HL-60 (cell line): ENCODE measurements around the gene VARS1.
A peak's percentile ranks its signal among the peaks of the same experiment; 100 is the strongest.

ENCODE experiments used
- DNase-seq, 2 experiments: peaks; one replicate each; pipeline ENCODE4 v3.0.0-alpha.2; 2010 to 2020; ENCODE audit warnings: low read depth in 1 of 2, low spot score in 1 of 2
- H3K27ac ChIP-seq: fragments of 250-450 bp; sonication (Bioruptor Pico); replicated peaks from 2 replicates; pipeline ENCODE4 v1.5.1; 2020; ENCODE audit warnings: mild to moderate bottlenecking, moderate library complexity
- H3K27me3 ChIP-seq: fragments of 250-450 bp; sonication (Bioruptor Pico); 2 replicates; pipeline ENCODE4 v1.5.1; 2021; ENCODE audit warnings: mild to moderate bottlenecking, moderate library complexity; ENCODE audit not compliant: insufficient read depth, poor library complexity, severe bottlenecking
- H3K4me3 ChIP-seq: replicated peaks from 2 replicates; pipeline ENCODE4 v1.5.1; 2011; ENCODE audit warnings: mild to moderate bottlenecking, control low read depth, low read length; ENCODE audit not compliant: insufficient read depth
- GABPA ChIP-seq: IDR thresholded peaks from 2 replicates; pipeline ENCODE4 v1.6.1; 2012; ENCODE audit warnings: low read depth
- POLR2AphosphoS5 ChIP-seq: IDR thresholded peaks from 2 replicates; pipeline ENCODE4 v1.6.1; 2012; ENCODE audit warnings: low read depth
- SPI1 ChIP-seq: IDR thresholded peaks from 2 replicates; pipeline ENCODE4 v1.6.1; 2012; ENCODE audit warnings: low read depth, mild to moderate bottlenecking, borderline replicate concordance
- long read RNA-seq: library from polyadenylated mRNA; unstranded; transcript quantifications from one replicate; pipeline ENCODE4 v2.0.0, GENCODE V29; 2020
- TF ChIP-seq, protein P1 (sequence below): IDR thresholded peaks from 2 replicates; pipeline ENCODE4 v1.6.1; 2012; ENCODE audit warnings: low read depth; ENCODE audit not compliant: insufficient replicate concordance
- TF ChIP-seq, protein P2 (sequence below): IDR thresholded peaks from one replicate; pipeline ENCODE4 v1.5.1; 2011; ENCODE audit warnings: low read length, control low read depth, inconsistent platforms; ENCODE audit not compliant: insufficient read depth

The VARS1 gene
- long read RNA-seq, full-length matches to known transcripts: 11 of 150 reads
- long read RNA-seq, partial matches to known transcripts: 121 of 150 reads
- long read RNA-seq, other reads (novel, unspliced or antisense): 18 of 150 reads

DNA sequence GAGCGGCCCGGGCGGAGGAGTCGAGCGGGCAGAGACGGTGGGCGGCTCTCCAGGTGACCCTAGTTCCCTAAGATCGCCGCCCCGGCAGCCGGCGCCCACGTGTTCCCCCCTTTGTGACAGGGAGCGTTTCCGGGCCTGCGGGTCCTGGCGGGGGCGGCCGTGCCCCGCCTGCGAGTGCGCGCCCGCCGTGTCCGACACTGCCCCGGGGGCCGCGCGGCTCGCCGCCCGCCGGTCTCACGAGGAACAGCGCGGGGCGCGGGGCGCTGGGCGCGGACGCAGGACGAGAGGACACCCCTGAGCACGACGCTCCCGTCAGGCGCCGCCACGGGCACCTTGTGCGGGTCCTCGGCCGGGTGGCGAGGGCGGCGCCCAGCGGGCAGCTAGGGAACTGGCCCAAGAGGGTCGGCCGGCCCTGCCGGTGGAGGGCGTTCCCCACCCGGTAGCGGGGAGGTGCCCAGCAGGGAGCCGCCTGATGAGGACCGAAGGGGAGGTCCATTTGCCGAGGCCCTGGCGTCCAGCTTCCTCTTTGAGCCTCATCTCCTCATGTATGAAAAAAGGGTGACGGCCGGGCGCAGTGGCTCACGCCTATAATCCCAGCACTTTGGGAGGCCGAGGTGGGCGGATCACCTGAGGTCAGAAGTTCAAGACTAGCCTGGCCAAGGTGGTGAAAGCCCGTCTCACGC lies at the start of gene VARS1:
VARS1 (minus strand) TSS at position 137 of the 683 bp plus-strand sequence. CDS start 535 bp downstream, outside the sequence.
- H3K4me3 ChIP-seq: peak within 1 kb of the TSS; percentile 85
- peak; percentile 93 to 96 for DNase-seq
- TF ChIP-seq GABPA (no peak), POLR2AphosphoS5 (peak; percentile 28), SPI1 (peak; percentile 57; the same call in 1 of the 2 replicates)
- TF ChIP-seq, protein P1, sequence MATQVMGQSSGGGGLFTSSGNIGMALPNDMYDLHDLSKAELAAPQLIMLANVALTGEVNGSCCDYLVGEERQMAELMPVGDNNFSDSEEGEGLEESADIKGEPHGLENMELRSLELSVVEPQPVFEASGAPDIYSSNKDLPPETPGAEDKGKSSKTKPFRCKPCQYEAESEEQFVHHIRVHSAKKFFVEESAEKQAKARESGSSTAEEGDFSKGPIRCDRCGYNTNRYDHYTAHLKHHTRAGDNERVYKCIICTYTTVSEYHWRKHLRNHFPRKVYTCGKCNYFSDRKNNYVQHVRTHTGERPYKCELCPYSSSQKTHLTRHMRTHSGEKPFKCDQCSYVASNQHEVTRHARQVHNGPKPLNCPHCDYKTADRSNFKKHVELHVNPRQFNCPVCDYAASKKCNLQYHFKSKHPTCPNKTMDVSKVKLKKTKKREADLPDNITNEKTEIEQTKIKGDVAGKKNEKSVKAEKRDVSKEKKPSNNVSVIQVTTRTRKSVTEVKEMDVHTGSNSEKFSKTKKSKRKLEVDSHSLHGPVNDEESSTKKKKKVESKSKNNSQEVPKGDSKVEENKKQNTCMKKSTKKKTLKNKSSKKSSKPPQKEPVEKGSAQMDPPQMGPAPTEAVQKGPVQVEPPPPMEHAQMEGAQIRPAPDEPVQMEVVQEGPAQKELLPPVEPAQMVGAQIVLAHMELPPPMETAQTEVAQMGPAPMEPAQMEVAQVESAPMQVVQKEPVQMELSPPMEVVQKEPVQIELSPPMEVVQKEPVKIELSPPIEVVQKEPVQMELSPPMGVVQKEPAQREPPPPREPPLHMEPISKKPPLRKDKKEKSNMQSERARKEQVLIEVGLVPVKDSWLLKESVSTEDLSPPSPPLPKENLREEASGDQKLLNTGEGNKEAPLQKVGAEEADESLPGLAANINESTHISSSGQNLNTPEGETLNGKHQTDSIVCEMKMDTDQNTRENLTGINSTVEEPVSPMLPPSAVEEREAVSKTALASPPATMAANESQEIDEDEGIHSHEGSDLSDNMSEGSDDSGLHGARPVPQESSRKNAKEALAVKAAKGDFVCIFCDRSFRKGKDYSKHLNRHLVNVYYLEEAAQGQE: peak; percentile 21
- TF ChIP-seq, protein P2, sequence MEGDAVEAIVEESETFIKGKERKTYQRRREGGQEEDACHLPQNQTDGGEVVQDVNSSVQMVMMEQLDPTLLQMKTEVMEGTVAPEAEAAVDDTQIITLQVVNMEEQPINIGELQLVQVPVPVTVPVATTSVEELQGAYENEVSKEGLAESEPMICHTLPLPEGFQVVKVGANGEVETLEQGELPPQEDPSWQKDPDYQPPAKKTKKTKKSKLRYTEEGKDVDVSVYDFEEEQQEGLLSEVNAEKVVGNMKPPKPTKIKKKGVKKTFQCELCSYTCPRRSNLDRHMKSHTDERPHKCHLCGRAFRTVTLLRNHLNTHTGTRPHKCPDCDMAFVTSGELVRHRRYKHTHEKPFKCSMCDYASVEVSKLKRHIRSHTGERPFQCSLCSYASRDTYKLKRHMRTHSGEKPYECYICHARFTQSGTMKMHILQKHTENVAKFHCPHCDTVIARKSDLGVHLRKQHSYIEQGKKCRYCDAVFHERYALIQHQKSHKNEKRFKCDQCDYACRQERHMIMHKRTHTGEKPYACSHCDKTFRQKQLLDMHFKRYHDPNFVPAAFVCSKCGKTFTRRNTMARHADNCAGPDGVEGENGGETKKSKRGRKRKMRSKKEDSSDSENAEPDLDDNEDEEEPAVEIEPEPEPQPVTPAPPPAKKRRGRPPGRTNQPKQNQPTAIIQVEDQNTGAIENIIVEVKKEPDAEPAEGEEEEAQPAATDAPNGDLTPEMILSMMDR: peak; percentile 57
- H3K27me3 ChIP-seq: no peaks in the 10 kb centered on the region
- peak within 1 kb of the TSS; percentile 91 for H3K27ac ChIP-seq

DNA sequence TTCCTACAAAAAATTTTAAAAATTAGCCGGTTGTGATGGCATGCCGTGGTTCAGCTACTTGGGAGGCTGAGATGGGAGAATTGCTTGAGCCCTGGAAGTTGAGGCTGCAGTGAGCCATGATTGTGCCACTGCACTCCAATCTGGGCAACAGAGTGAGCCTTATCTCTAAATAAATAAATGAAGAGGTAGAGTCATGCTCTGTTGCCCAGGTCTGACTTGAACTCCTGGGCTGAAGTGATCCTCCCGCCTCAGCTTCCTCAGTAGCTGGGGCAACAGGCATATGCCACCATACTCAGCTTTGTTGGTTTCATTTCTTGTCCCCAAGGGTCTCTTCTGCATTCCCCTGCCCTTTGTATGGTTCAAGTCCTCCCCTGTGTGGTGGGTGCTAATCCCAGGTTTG lies 49.0 kb upstream of the VARS1 start:
- TF ChIP-seq, protein P2: no peak
- TF ChIP-seq GABPA (no peak), SPI1 (no peak), POLR2AphosphoS5 (no peak)
- TF ChIP-seq, protein P1: no peak
- no peak for DNase-seq
- no peak overlapping the region for H3K4me3 ChIP-seq
- no peaks in the 10 kb centered on the region for H3K27me3 ChIP-seq
- H3K27ac ChIP-seq: no peak overlapping the region

DNA sequence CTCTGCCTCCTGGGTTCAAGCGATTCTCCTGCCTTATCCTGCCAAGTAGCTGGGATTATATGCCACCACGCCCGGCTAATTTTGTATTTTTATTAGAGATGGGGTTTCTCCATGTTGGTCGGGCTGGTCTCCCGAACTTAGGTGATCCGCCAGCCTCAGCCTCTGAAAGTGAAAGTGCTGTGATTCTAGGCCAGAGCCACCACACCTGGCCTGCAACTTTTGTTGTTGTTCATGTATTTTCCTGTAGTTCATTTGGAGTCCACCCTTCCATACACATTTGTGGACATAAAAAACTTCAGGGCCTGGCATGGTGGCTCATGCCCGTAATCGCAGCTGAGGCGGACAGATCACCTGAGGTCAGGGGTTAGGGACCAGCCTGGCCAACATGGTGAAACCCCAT lies 46.5 kb upstream of the VARS1 start:
- DNase-seq: no peak
- TF ChIP-seq, protein P2: no peak
- no peaks in the 10 kb centered on the region for H3K27me3 ChIP-seq
- H3K27ac ChIP-seq: no peak overlapping the region
- no peak overlapping the region for H3K4me3 ChIP-seq
